Karpas-422 (cell line): ENCODE measurements around the gene NBDY. TPM values are rescaled to one million over a fixed set of nuclear protein-coding genes. Genes with fewer than 3 reads are reported as not detected.

ENCODE experiments used
- DNase-seq: peaks from one replicate; pipeline ENCODE4 v3.0.0-alpha.2; 2015
- H2AFZ ChIP-seq: fragments of 200-600 bp; sonication (generic); 2 replicates; pipeline ENCODE4 v1.6.1; 2014; ENCODE audit warnings: antibody characterized with exemption, low read length, mixed read lengths
- H3K27ac ChIP-seq: fragments of 200-600 bp; sonication (generic); 2 replicates; pipeline ENCODE4 v1.5.1; 2014; ENCODE audit warnings: mild to moderate bottlenecking, low read length, moderate library complexity
- H3K27me3 ChIP-seq: fragments of 200-600 bp; sonication (generic); 2 replicates; pipeline ENCODE4 v1.6.1; 2014; ENCODE audit warnings: low read length, mixed read lengths
- H3K36me3 ChIP-seq: fragments of 200-600 bp; sonication (generic); 2 replicates; pipeline ENCODE4 v1.6.1; 2014; ENCODE audit warnings: low read length, mixed read lengths; ENCODE audit not compliant: insufficient read depth
- H3K4me1 ChIP-seq: fragments of 200-600 bp; sonication (generic); 2 replicates; pipeline ENCODE4 v1.6.1; 2014; ENCODE audit warnings: mild to moderate bottlenecking, low read length, mixed read lengths
- H3K4me2 ChIP-seq: fragments of 200-600 bp; sonication (generic); 2 replicates; pipeline ENCODE4 v1.6.1; 2014; ENCODE audit warnings: low read length, low read depth, mild to moderate bottlenecking; ENCODE audit not compliant: poor library complexity, severe bottlenecking
- H3K4me3 ChIP-seq: fragments of 200-600 bp; sonication (generic); 2 replicates; pipeline ENCODE4 v1.5.1; 2014; ENCODE audit warnings: mild to moderate bottlenecking, antibody characterized with exemption, low read length, mixed read lengths
- H3K79me2 ChIP-seq: fragments of 200-600 bp; sonication (generic); 2 replicates; pipeline ENCODE4 v1.6.1; 2014; ENCODE audit warnings: mild to moderate bottlenecking, low read length, mixed read lengths
- H3K9ac ChIP-seq: fragments of 200-600 bp; sonication (generic); 2 replicates; pipeline ENCODE4 v1.6.0; 2014; ENCODE audit warnings: low read length
- H3K9me2 ChIP-seq: fragments of 200-600 bp; sonication (generic), shearing (Covaris generic); replicated peaks from 2 replicates; pipeline ENCODE4 v1.6.0; 2014; ENCODE audit warnings: mild to moderate bottlenecking, low read length, moderate library complexity; ENCODE audit not compliant: insufficient read depth
- H3K9me3 ChIP-seq: fragments of 300-700, 200-600 bp; sonication (generic); 2 replicates; pipeline ENCODE4 v1.6.1; 2014; ENCODE audit warnings: low read length, mixed read lengths
- H4K20me1 ChIP-seq: fragments of 200-600 bp; sonication (generic); 2 replicates; pipeline ENCODE4 v1.6.1; 2014; ENCODE audit warnings: mild to moderate bottlenecking, antibody characterized with exemption, low read length, low read depth; ENCODE audit not compliant: insufficient read depth
- total RNA-seq: library from RNA; depleted of rRNA; stranded (reverse); fragments of >200 nt; shearing (Covaris generic); gene quantifications from 2 replicates; pipeline ENCODE4 v1.2.3, GENCODE V29; 2014; ENCODE audit warnings: low replicate concordance

Gene NBDY
- total RNA-seq, 1 experiment from 2014 or later = 20.5 TPM

DNA sequence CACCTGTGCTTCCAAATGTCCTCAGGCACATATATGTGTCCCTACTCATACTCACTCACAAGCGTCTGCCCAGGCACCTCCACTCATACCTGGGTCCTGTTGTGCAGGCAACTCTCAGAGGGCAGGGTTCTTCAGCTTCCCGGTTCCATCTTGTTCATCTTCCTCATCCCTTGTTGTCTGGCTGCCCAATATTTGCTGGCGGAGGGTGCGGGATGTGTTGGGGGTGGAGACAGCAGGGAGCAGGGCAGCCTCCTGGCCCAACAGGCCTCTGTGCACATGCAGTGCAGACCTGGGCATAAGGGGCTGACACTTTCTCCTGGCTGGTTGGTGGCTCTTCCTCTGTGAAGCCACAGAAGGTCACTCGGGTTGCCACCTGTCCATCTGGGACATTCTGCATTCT, 32.1 kb downstream of the NBDY start:
- DNase-seq = no peak
- Histone ChIP-seq H3K4me2 (no peak overlapping the region), H3K9ac (no peak overlapping the region), H3K9me3 (no peaks in the 10 kb centered on the region), H3K4me1 (peaks cover 48% of the 10 kb centered on the region), H3K9me2 (no peaks in the 10 kb centered on the region), H3K79me2 (peaks cover 21% of the 10 kb centered on the region), H3K27ac (no peak overlapping the region), H3K4me3 (no peak overlapping the region), H4K20me1 (no peaks in the 10 kb centered on the region), H2AFZ (no peak overlapping the region), H3K36me3 (no peaks in the 10 kb centered on the region), H3K27me3 (no peaks in the 10 kb centered on the region)

DNA sequence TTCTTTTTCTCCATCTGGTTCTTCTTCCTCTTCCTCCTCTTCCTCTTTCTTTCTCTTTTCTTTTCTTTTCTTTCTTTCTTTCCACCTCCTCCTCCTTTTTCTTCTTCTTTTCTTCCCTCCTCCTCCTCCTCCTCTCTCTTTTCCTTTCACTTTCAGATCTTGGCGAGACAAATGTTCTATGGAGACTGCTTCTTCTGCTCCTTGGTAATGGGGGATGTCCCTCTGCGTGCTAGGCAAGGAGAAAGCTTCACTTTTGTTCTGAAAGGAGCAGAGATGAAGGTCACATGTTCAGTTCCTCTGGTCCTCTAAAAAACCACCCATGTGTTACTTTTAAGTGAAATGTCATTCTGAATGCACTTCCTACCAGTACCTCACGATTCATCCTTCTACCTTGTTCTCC, 33.2 kb downstream of the NBDY start:
- peaks cover 58% of the 10 kb centered on the region for H3K4me1 ChIP-seq
- peak overlapping the region; percentile 32 for H3K9ac ChIP-seq
- H3K79me2 ChIP-seq = peaks cover 25% of the 10 kb centered on the region
- H2AFZ ChIP-seq = no peak overlapping the region
- H3K4me3 ChIP-seq = no peak overlapping the region; the same call in 1 of the 2 replicates
- H3K36me3 ChIP-seq = no peaks in the 10 kb centered on the region
- no peaks in the 10 kb centered on the region for H3K9me3 ChIP-seq
- no peaks in the 10 kb centered on the region for H4K20me1 ChIP-seq
- peak overlapping the region; percentile 28; the same call in 1 of the 2 replicates for H3K27ac ChIP-seq
- DNase-seq = no peak
- H3K4me2 ChIP-seq = peak overlapping the region; percentile 80
- no peaks in the 10 kb centered on the region for H3K9me2 ChIP-seq
- H3K27me3 ChIP-seq = no peaks in the 10 kb centered on the region

DNA sequence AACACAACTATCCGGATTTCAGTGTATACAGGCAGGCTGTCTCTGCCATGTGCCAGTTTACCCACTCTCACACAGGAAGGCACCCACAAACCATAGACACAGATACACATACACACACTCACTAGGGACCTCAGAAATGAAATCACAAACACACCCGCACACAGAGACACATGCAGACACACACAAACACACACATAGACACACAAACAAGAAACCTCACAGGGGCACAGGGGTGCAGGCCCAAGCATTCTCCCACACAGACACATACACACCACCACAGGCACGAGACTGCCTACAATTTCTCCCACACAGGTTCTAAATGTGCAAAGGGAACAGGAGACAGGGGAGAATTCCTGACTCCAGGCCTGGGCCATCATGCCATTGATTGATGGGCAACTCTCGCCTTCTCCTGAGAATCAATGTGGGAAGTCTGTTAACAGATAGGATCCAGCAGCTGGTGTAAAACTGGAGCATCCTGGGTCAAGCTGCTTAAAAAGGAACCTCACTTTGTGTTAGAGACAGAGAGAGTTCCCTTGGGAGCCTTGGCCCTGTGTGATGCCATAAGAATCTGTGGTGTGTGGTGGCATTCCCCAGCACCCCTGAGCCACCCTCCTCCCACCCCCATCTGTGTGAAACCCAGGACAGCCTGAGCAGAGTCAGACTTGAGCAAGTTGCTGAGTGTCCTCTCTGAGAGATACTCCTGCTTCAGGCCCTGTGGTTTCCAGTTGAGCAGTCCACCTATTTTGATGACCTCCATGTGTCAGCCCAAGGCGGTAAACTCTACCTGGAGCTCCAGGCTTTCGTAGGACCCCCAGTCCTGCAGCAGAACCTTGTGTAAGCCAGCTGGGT, 33.9 kb downstream of the NBDY start:
- H3K4me3 ChIP-seq = no peak overlapping the region; the same call in 1 of the 2 replicates
- no peak overlapping the region for H2AFZ ChIP-seq

DNA sequence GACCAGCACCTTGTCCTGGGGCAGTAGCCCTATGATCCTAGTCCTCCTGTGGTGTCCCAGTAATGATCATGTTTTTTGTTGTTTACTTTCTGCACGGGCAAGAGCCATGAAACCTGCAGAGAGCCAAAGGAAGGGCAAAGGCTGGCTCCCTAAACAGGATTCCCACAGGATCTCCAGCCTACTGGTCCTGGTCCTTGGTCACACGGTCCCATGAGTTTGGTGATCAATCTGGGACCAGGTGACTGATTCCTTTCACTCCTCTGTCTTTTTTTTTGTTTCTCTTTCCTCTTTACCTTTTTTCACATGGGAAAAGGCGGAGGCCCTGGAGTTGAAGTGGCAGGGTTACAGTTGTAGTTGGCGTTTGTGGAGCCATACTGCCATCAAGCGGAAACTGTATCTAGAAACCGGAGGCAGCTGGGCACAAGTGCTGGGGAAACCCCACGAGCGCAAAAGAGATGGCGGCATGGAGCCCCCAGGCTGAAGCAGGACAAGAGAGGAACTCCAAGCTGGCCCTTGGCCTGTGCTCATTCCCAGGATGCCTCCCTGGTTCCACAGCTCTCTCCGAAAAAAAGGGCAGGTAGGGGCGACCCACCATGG, 34.6 kb downstream of the NBDY start:
- Histone ChIP-seq H3K27ac (peak overlapping the region; percentile 82), H3K4me2 (peak overlapping the region; percentile 80)

More for the DNA sequence above, 33.9 kb downstream of the NBDY start:
- no peaks in the 10 kb centered on the region for H3K27me3 ChIP-seq
- no peak for DNase-seq
- H3K4me1 ChIP-seq = peaks cover 59% of the 10 kb centered on the region
- H3K27ac ChIP-seq = peak overlapping the region; percentile 22; the same call in 1 of the 2 replicates
- H3K9me2 ChIP-seq = no peaks in the 10 kb centered on the region
- H3K9me3 ChIP-seq = no peaks in the 10 kb centered on the region
- no peaks in the 10 kb centered on the region for H3K36me3 ChIP-seq
- H3K79me2 ChIP-seq = peaks cover 25% of the 10 kb centered on the region
- H4K20me1 ChIP-seq = no peaks in the 10 kb centered on the region
- H3K9ac ChIP-seq = peak overlapping the region; percentile 32
- H3K4me2 ChIP-seq = peak overlapping the region; percentile 80

DNA sequence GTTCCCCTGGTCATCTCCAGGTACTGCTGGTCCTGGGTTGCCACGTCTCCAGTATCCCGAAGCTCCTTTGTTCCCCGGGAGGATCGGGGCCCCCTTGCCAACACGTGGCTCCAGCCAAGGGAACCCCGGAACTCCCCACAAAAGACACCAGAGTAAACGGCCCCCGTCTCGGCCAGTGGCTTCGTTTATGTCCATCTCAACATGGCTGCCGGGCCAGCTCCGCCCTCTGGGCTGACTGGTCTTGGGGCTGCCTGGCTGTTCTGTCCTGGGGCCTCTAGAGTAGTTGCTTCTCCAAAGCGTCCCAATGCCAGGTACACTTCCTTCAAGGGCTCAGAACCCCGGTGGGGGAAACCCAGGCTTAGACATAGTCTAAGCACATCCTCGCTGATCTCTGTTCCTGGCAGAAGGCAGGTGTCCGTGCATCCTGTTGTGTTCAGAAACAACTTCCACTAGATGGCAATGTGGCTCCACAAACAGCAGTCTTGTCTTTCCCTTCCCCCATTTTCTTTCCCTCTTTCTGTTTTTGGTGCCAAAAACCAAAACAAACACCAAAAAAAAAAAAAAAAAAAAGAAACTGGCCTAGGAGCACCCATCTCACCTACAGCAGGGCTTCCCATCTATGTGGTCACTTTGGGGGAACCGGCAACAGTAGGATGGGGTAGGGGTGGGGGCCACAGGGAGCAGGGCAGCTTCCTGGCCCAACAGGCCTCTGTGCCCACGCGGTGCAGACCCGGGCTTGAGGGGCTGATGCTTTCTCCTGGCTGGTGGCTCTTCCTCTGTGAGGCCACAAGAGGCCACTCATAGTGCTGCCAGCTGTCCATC, 35.3 kb downstream of the NBDY start:
- Histone ChIP-seq H3K79me2 (peaks cover 21% of the 10 kb centered on the region), H2AFZ (peak overlapping the region; percentile 88), H3K4me3 (peak overlapping the region; percentile 69), H4K20me1 (no peaks in the 10 kb centered on the region), H3K27ac (peak overlapping the region; percentile 82), H3K36me3 (no peaks in the 10 kb centered on the region), H3K27me3 (no peaks in the 10 kb centered on the region), H3K9me2 (no peaks in the 10 kb centered on the region), H3K4me2 (peak overlapping the region; percentile 80), H3K9ac (peak overlapping the region; percentile 70), H3K4me1 (peaks cover 59% of the 10 kb centered on the region), H3K9me3 (no peaks in the 10 kb centered on the region)
- peak; percentile 93 for DNase-seq

More for the DNA sequence above, 34.6 kb downstream of the NBDY start:
- no peaks in the 10 kb centered on the region for H3K36me3 ChIP-seq
- H3K9me3 ChIP-seq = no peaks in the 10 kb centered on the region
- no peaks in the 10 kb centered on the region for H4K20me1 ChIP-seq
- peak overlapping the region; percentile 88 for H2AFZ ChIP-seq
- peaks cover 21% of the 10 kb centered on the region for H3K79me2 ChIP-seq
- peaks cover 59% of the 10 kb centered on the region for H3K4me1 ChIP-seq
- no peaks in the 10 kb centered on the region for H3K27me3 ChIP-seq
- H3K9ac ChIP-seq = peak overlapping the region; percentile 70
- peak overlapping the region; percentile 69 for H3K4me3 ChIP-seq
- no peaks in the 10 kb centered on the region for H3K9me2 ChIP-seq
- peak; percentile 90 for DNase-seq

DNA sequence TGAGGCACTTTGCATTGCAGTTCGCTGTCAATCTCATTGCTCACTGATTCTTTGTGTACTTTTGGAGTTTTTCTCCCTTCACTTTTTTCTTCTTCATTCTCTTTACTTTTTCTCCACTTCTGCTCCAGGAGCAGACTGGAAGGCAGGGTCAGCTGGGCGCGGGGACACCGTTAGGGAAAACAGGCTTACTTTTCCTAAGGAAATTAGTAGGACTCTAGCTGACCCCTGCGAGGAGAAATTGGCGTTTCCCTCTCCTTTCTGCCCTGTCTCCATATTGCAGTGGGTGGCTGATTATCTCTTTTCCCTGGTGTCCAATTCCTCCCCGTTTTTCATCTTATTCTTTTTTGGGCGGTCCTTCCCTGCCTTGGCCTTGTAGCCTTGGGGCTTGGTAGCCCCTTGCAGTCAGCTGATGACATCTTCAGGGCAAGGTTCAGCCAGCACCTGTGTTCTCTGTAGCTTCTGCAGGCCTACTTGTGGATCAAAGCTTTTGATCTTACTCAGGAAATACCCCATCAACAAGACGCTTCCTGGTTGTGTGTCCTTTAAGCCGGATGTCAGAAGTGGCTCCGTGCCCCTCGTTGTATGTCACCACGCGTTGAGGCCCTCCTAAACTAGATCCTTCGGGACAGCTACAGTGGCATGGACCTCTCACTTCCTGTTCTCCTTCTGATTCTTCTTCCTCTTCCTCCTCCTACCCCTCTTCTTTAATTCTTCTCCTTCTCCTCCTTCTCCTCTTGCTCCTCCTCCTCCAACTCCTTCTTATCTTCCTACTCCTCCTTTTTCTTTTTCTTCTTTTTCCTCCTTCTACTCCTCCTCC, 36.1 kb downstream of the NBDY start:
- Histone ChIP-seq H3K4me1 (peaks cover 59% of the 10 kb centered on the region), H3K9ac (peak overlapping the region; percentile 70)

DNA sequence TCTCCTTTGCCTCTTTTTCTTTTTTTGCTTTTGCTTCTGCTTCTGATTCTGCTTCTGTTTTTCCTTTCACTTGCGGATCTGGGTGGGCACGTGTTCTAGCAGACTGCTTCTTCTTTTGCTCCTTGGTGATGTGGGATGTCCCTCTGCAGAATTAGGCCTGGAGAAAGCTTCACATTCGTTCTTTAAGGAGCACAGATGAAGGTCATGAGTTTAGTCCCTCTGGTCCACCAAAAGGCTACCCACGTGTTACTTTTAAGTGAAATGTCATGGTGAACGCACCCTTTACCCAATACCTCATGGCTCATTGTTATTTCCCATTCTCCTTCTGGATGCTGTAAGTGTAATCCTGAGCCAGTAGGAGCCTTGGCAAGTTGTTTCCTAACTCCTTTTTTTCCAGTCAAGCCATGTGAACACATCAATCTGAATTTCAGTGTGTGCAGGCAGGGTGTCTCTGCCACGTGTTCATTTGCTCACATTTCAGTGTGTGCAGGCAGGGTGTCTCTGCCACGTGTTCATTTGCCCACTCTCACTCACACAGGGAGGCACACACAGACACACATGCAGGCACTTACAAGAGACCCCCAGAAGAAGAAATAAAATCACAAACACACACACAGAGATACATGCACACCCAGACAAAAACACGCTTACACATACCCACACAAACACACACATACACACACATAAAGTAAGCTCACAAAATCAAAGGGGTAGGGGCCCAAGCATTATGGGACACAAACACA, 36.9 kb downstream of the NBDY start:
- Histone ChIP-seq H3K9me2 (no peaks in the 10 kb centered on the region), H3K4me3 (peak overlapping the region; percentile 69; the same call in 1 of the 2 replicates), H3K9ac (peak overlapping the region; percentile 70), H2AFZ (peak overlapping the region; percentile 45), H3K4me2 (peak overlapping the region; percentile 80), H4K20me1 (no peaks in the 10 kb centered on the region), H3K27ac (peak overlapping the region; percentile 82), H3K36me3 (no peaks in the 10 kb centered on the region), H3K4me1 (peaks cover 59% of the 10 kb centered on the region), H3K79me2 (peaks cover 21% of the 10 kb centered on the region), H3K27me3 (no peaks in the 10 kb centered on the region), H3K9me3 (no peaks in the 10 kb centered on the region)
- peak; percentile 64 for DNase-seq

More for the DNA sequence above, 36.1 kb downstream of the NBDY start:
- Histone ChIP-seq H3K9me2 (no peaks in the 10 kb centered on the region), H3K9me3 (no peaks in the 10 kb centered on the region), H3K27ac (peak overlapping the region; percentile 82), H3K27me3 (no peaks in the 10 kb centered on the region), H2AFZ (peak overlapping the region; percentile 45), H3K79me2 (peaks cover 21% of the 10 kb centered on the region), H3K4me2 (peak overlapping the region; percentile 80), H3K4me3 (peak overlapping the region; percentile 69; the same call in 1 of the 2 replicates), H4K20me1 (no peaks in the 10 kb centered on the region), H3K36me3 (no peaks in the 10 kb centered on the region)
- peak; percentile 73 for DNase-seq
